GM08714 (cell line): ENCODE data around the gene AKAP8.
"Not testable (repeated sequence)": the region's sequence is repeated elsewhere in the genome, so short reads cannot be mapped to it uniquely, and the experiment has no call there.

Experiments
- H3K4me3 ChIP-seq: fragments of 200-500 bp; sonication (Bioruptor generic); 2 replicates; pipeline ENCODE4 v1.5.1; 2014; ENCODE audit warnings: mild to moderate bottlenecking, low read length, inconsistent platforms
- ZNF274 ChIP-seq: IDR thresholded peaks from 2 replicates; pipeline ENCODE4 v1.6.1; 2012; ENCODE audit warnings: mild to moderate bottlenecking, low read depth, low read length

AKAP8 gene

GRCh38 chr19:15398501-15399233, 19.1 kb upstream of the AKAP8 start:
- TF ChIP-seq ZNF274 = no peak
- no peak overlapping the region for H3K4me3 ChIP-seq

- no peak for TF ChIP-seq ZNF274
- H3K4me3 ChIP-seq = no peak overlapping the region
These were observed 18.2 kb upstream of the AKAP8 start for GRCh38 chr19:15397782-15398181.

GRCh38 chr19:15397236-15397635, 17.6 kb upstream of the AKAP8 start:
- TF ChIP-seq ZNF274 = no peak

GRCh38 chr19:15396436-15396835, 16.8 kb upstream of the AKAP8 start:
- H3K4me3 ChIP-seq = no peak overlapping the region
- TF ChIP-seq ZNF274 = no peak

More at GRCh38 chr19:15397236-15397635, 17.6 kb upstream of the AKAP8 start:
- H3K4me3 ChIP-seq = no peak overlapping the region

GRCh38 chr19:15395251-15395650, 15.7 kb upstream of the AKAP8 start:
- H3K4me3 ChIP-seq = not testable (repeated sequence)

- no peak for TF ChIP-seq ZNF274
- no peak overlapping the region for H3K4me3 ChIP-seq
These were observed 14.8 kb upstream of the AKAP8 start for GRCh38 chr19:15394426-15394825.

- H3K4me3 ChIP-seq = no peak overlapping the region
- no peak for TF ChIP-seq ZNF274
These were observed 14.4 kb upstream of the AKAP8 start for GRCh38 chr19:15393963-15394362.

- no peak overlapping the region for H3K4me3 ChIP-seq
- TF ChIP-seq ZNF274 = no peak
These were observed 11.2 kb upstream of the AKAP8 start for GRCh38 chr19:15390814-15391213.

GRCh38 chr19:15381864-15382263, 2.3 kb upstream of the AKAP8 start:
- H3K4me3 ChIP-seq = no peak overlapping the region
- TF ChIP-seq ZNF274 = no peak

GRCh38 chr19:15381429-15381828, 1.8 kb upstream of the AKAP8 start:
- H3K4me3 ChIP-seq = no peak overlapping the region
- TF ChIP-seq ZNF274 = no peak

GRCh38 chr19:15379999-15380647, 536 bp upstream of the AKAP8 start:
- peak overlapping the region; percentile 53; the same call in 1 of the 2 replicates for H3K4me3 ChIP-seq
- no peak for TF ChIP-seq ZNF274

GRCh38 chr19:15378534-15379082, 979 bp downstream of the AKAP8 start:
- peak overlapping the region; percentile 81 for H3K4me3 ChIP-seq
- no peak for TF ChIP-seq ZNF274

GRCh38 chr19:15374796-15375440, 4.7 kb downstream of the AKAP8 start:
- TF ChIP-seq ZNF274 = no peak
- H3K4me3 ChIP-seq = no peak overlapping the region

GRCh38 chr19:15374105-15374651, 5.4 kb downstream of the AKAP8 start:
- H3K4me3 ChIP-seq = no peak overlapping the region
- no peak for TF ChIP-seq ZNF274
